Stimulated activated CD8-positive, alpha-beta memory T cell treated with anti-CD3 and anti-CD28 coated beads, Interleukin-15, amount 100 ng/mL, for 4 hours (primary cell): ENCODE results near the gene HEATR1.
"Not testable (repeated sequence)": the region's sequence is repeated elsewhere in the genome, so short reads cannot be mapped to it uniquely, and the experiment has no call there.

Experiments used
- DNase-seq, 2 donors: peaks; one replicate each; pipeline ENCODE4 v3.0.0-alpha.2; 2020; ENCODE audit warnings: low read depth in 2 of 2

Gene HEATR1

GRCh38 chr1:236511735-236512418 lies 92.4 kb downstream of the HEATR1 start:
- no peak for DNase-seq

- DNase-seq = no peak
These were observed 94.5 kb downstream of the HEATR1 start for GRCh38 chr1:236509647-236510401.

GRCh38 chr1:236509203-236509602 lies 95.1 kb downstream of the HEATR1 start:
- DNase-seq = no peak

- DNase-seq = no peak
These were observed 95.7 kb downstream of the HEATR1 start for GRCh38 chr1:236508593-236509027.

GRCh38 chr1:236507022-236507700 lies 97.2 kb downstream of the HEATR1 start:
- DNase-seq = no peak

- DNase-seq = not testable (repeated sequence)
These were observed 100.0 kb downstream of the HEATR1 start for GRCh38 chr1:236504338-236504737.

GRCh38 chr1:236502972-236503639 lies 101.2 kb downstream of the HEATR1 start:
- no peak for DNase-seq

GRCh38 chr1:236502579-236502971 lies 101.7 kb downstream of the HEATR1 start:
- no peak for DNase-seq

- DNase-seq = no peak
These were observed 103.2 kb downstream of the HEATR1 start for GRCh38 chr1:236501093-236501492.
